Liver (tissue), 3 donors: ENCODE results near the gene CHRNA4.

Experiments
- ATF3 ChIP-seq: IDR thresholded peaks from 2 replicates; pipeline ENCODE4 v1.6.1; 2016; ENCODE audit warnings: antibody characterized with exemption
- CTCF ChIP-seq: fragments of 150-350 bp; IDR thresholded peaks from 2 replicates; pipeline ENCODE4 v1.5.1; 2017; ENCODE audit warnings: improper control_type of control experiment, low read depth, low read length; ENCODE audit not compliant: missing input control
- JUND ChIP-seq, 2 donors: IDR thresholded peaks; 2 replicates each; pipeline ENCODE4 v1.6.1; 2016; ENCODE audit warnings: antibody characterized with exemption in 2 of 2
- MAX ChIP-seq: IDR thresholded peaks from 2 replicates; pipeline ENCODE4 v1.6.1; 2016; ENCODE audit warnings: antibody characterized with exemption
- REST ChIP-seq: IDR thresholded peaks from 2 replicates; pipeline ENCODE4 v1.6.1; 2016; ENCODE audit warnings: antibody characterized with exemption, mild to moderate bottlenecking
- TAF1 ChIP-seq: conservative IDR thresholded peaks from 2 replicates; pipeline ENCODE4 v1.6.1; 2016; ENCODE audit warnings: antibody characterized with exemption, mild to moderate bottlenecking
- donor health status: healthy.
- donor health status: healthy.

GRCh38 chr20:63354636-63355350 lies 6.4 kb downstream of the CHRNA4 start:
- no peak for TF ChIP-seq CTCF
- TF ChIP-seq REST, result no peak
- TF ChIP-seq JUND (IDR thresholded peaks at IDR 0.05), result no peak
- no peak for TF ChIP-seq TAF1
- no peak for TF ChIP-seq ATF3
- TF ChIP-seq MAX, result no peak
